Measurements from ENCODE around the gene PTCH2.
"Not testable (repeated sequence)": the region's sequence is repeated elsewhere in the genome, so short reads cannot be mapped to it uniquely, and the experiment has no call there.

The PTCH2 gene

GRCh38 chr1:44799770-44800584 lies 43.1 kb downstream of the PTCH2 start, which contains the start of gene PLK3:
Gene PLK3 (plus strand): TSS chr1:44800377. CDS start chr1:44800464, 87 bp downstream.
- DNase-seq = peak; percentile 95

- no peak for DNase-seq
Measured at GRCh38 chr1:44798481-44799365, 44.3 kb downstream of the PTCH2 start.

GRCh38 chr1:44797886-44798285 lies 45.2 kb downstream of the PTCH2 start:
- DNase-seq = not testable (repeated sequence)

GRCh38 chr1:44792736-44793502 lies 50.1 kb downstream of the PTCH2 start:
- no peak for DNase-seq

- DNase-seq = no peak
Measured at GRCh38 chr1:44790968-44791801, 51.9 kb downstream of the PTCH2 start.

GRCh38 chr1:44788120-44788860 lies 54.8 kb downstream of the PTCH2 start, which contains the start of gene BEST4:
Gene BEST4 (minus strand): TSS chr1:44788170. CDS start chr1:44787705, 465 bp downstream.
- no peak for DNase-seq

- DNase-seq = no peak
Measured at GRCh38 chr1:44787506-44787905, 55.5 kb downstream of the PTCH2 start.

- DNase-seq = no peak
Measured at GRCh38 chr1:44786841-44787426, 56.1 kb downstream of the PTCH2 start.

- no peak for DNase-seq
Measured at GRCh38 chr1:44786138-44786840, 56.8 kb downstream of the PTCH2 start.

GRCh38 chr1:44785501-44786137 lies 57.4 kb downstream of the PTCH2 start:
- DNase-seq = no peak

GRCh38 chr1:44785029-44785380 lies 58.0 kb downstream of the PTCH2 start:
- no peak for DNase-seq

GRCh38 chr1:44784094-44785028 lies 58.7 kb downstream of the PTCH2 start:
- no peak for DNase-seq

GRCh38 chr1:44783697-44784093 lies 59.4 kb downstream of the PTCH2 start:
- DNase-seq = peak; percentile 16

GRCh38 chr1:44780583-44781121 lies 62.4 kb downstream of the PTCH2 start:
- no peak for DNase-seq

GRCh38 chr1:44778705-44779576 lies 64.1 kb downstream of the PTCH2 start:
- no peak for DNase-seq

GRCh38 chr1:44777969-44778635 lies 65.0 kb downstream of the PTCH2 start:
- no peak for DNase-seq

GRCh38 chr1:44777547-44777946 lies 65.5 kb downstream of the PTCH2 start:
- no peak for DNase-seq

All from NCI-H446 treated with DMSO at 0.1 percent for 48 hours (cell line).